Astrocyte (in vitro differentiated cells and primary cell): Measurements from ENCODE around the gene ACVR1. TPM values are rescaled to one million over a fixed set of nuclear protein-coding genes. Genes with fewer than 3 reads are reported as not detected.
"Not testable (repeated sequence)": the region's sequence is repeated elsewhere in the genome, so short reads cannot be mapped to it uniquely, and the experiment has no call there.

Source experiments
- DNase-seq: peaks from one replicate; pipeline ENCODE4 v3.0.0-alpha.2; 2010; ENCODE audit warnings: low read depth
- FAIRE-seq: peaks from 2 replicates; lab custom pipeline; 2011; peaks lifted over from hg19 to GRCh38; lab: Jason Lieb, UNC
- H2AFZ ChIP-seq: 2 replicates; pipeline ENCODE4 v1.6.0; 2012; ENCODE audit warnings: low read depth, low read length, inconsistent platforms
- H3K27ac ChIP-seq: 2 replicates; pipeline ENCODE4 v1.5.1; 2011; ENCODE audit warnings: low read depth, low read length, inconsistent platforms
- H3K27me3 ChIP-seq: 2 replicates; pipeline ENCODE4 v1.6.0; 2011; ENCODE audit warnings: low read length, inconsistent platforms; ENCODE audit not compliant: insufficient read depth
- H3K36me3 ChIP-seq: 2 replicates; pipeline ENCODE4 v1.5.1; 2011; ENCODE audit warnings: low read length, inconsistent platforms; ENCODE audit not compliant: insufficient read depth
- H3K4me1 ChIP-seq: 2 replicates; pipeline ENCODE4 v1.5.1; 2011; ENCODE audit warnings: low read length, inconsistent platforms; ENCODE audit not compliant: insufficient read depth
- H3K4me2 ChIP-seq: 2 replicates; pipeline ENCODE4 v1.6.0; 2012; ENCODE audit warnings: low read length, inconsistent platforms
- H3K4me3 ChIP-seq: 2 replicates; pipeline ENCODE4 v1.5.1; 2011; ENCODE audit warnings: low read depth, mild to moderate bottlenecking, low read length, inconsistent platforms; ENCODE audit not compliant: insufficient read depth
- H3K79me2 ChIP-seq: 2 replicates; pipeline ENCODE4 v1.6.0; 2012; ENCODE audit warnings: mild to moderate bottlenecking, low read length, inconsistent platforms; ENCODE audit not compliant: insufficient read depth
- H3K9ac ChIP-seq: 2 replicates; pipeline ENCODE4 v1.6.0; 2012; ENCODE audit warnings: mild to moderate bottlenecking, low read length, inconsistent platforms
- H3K9me3 ChIP-seq: 2 replicates; pipeline ENCODE4 v1.5.1; 2012; ENCODE audit warnings: low read depth, mild to moderate bottlenecking, low read length, inconsistent platforms; ENCODE audit not compliant: insufficient read depth
- H4K20me1 ChIP-seq: 2 replicates; pipeline ENCODE4 v1.6.0; 2012; ENCODE audit warnings: low read length, inconsistent platforms; ENCODE audit not compliant: insufficient read depth
- H3K27ac Mint-ChIP-seq: one replicate; pipeline ENCODE4 v1.8.0; 2021; ENCODE audit warnings: mild to moderate bottlenecking, mixed read lengths; ENCODE audit not compliant: unreplicated experiment
- H3K27me3 Mint-ChIP-seq: one replicate; pipeline ENCODE4 v1.8.0; 2021; ENCODE audit warnings: low read depth, mixed read lengths; ENCODE audit not compliant: unreplicated experiment
- H3K36me3 Mint-ChIP-seq: one replicate; pipeline ENCODE4 v1.8.0; 2021; ENCODE audit warnings: low read depth, mixed read lengths; ENCODE audit not compliant: unreplicated experiment
- H3K4me1 Mint-ChIP-seq: one replicate; pipeline ENCODE4 v1.8.0; 2021; ENCODE audit warnings: low read depth, mixed read lengths; ENCODE audit not compliant: unreplicated experiment
- H3K4me3 Mint-ChIP-seq: one replicate; pipeline ENCODE4 v1.8.0; 2021; ENCODE audit warnings: mild to moderate bottlenecking, moderate library complexity, mixed read lengths; ENCODE audit not compliant: unreplicated experiment
- H3K9me3 Mint-ChIP-seq: one replicate; pipeline ENCODE4 v1.8.0; 2021; ENCODE audit warnings: mild to moderate bottlenecking, mixed read lengths; ENCODE audit not compliant: unreplicated experiment
- CTCF ChIP-seq: IDR thresholded peaks from 2 replicates; pipeline ENCODE4 v1.5.1; 2011; ENCODE audit warnings: low read depth, mild to moderate bottlenecking, inconsistent platforms, low read length, moderate library complexity; ENCODE audit not compliant: insufficient read depth
- EZH2 ChIP-seq: IDR thresholded peaks from 2 replicates; pipeline ENCODE4 v1.6.1; 2012; ENCODE audit warnings: mild to moderate bottlenecking, low read length, inconsistent platforms; ENCODE audit not compliant: insufficient read depth
- total RNA-seq: library from RNA; stranded (reverse); gene quantifications from 2 replicates; pipeline ENCODE4 v1.2.1, GENCODE V29; 2021

ACVR1 gene
- total RNA-seq, 1 donor from 2014 or later: 45.9 TPM

GRCh38 chr2:157722580-157723234 lies 153.4 kb downstream of the ACVR1 start:
- Mint-ChIP-seq H3K9me3 (peaks cover 7% of the 10 kb centered on the region), H3K36me3 (peaks cover 27% of the 10 kb centered on the region)
- no peak for TF ChIP-seq CTCF
- TF ChIP-seq EZH2: no peak

GRCh38 chr2:157720504-157720903 lies 155.6 kb downstream of the ACVR1 start:
- no peak for FAIRE-seq
- H3K4me1 Mint-ChIP-seq: peaks cover under 1% of the 10 kb centered on the region
- no peaks in the 10 kb centered on the region for H3K4me1 ChIP-seq

More at GRCh38 chr2:157722580-157723234, 153.4 kb downstream of the ACVR1 start:
- Histone ChIP-seq H3K4me3 (no peak overlapping the region), H3K27me3 (no peaks in the 10 kb centered on the region), H3K36me3 (peaks cover 10% of the 10 kb centered on the region), H2AFZ (no peak overlapping the region), H3K9ac (no peak overlapping the region), H3K9me3 (no peaks in the 10 kb centered on the region), H3K4me2 (no peak overlapping the region), H3K27ac (no peak overlapping the region), H3K4me1 (no peaks in the 10 kb centered on the region), H3K79me2 (no peaks in the 10 kb centered on the region), H4K20me1 (no peaks in the 10 kb centered on the region)
- Mint-ChIP-seq H3K27ac (no peak overlapping the region), H3K4me1 (peaks cover 20% of the 10 kb centered on the region), H3K27me3 (no peaks in the 10 kb centered on the region), H3K4me3 (no peak overlapping the region)
- FAIRE-seq: peak; percentile 9
- peak; percentile 13 for DNase-seq

GRCh38 chr2:157704653-157705052 lies 171.5 kb downstream of the ACVR1 start:
- DNase-seq, H3K9ac ChIP-seq, FAIRE-seq, H3K4me1 ChIP-seq, H2AFZ ChIP-seq, H3K27me3 Mint-ChIP-seq, H3K9me3 ChIP-seq, H3K79me2 ChIP-seq, H3K27ac ChIP-seq, H3K27me3 ChIP-seq, H3K4me3 Mint-ChIP-seq, H3K4me2 ChIP-seq, H3K4me1 Mint-ChIP-seq, H3K4me3 ChIP-seq, H3K36me3 ChIP-seq, H4K20me1 ChIP-seq: not testable (repeated sequence)
- peaks cover 29% of the 10 kb centered on the region for H3K36me3 Mint-ChIP-seq
- peak overlapping the region; percentile 50 for H3K27ac Mint-ChIP-seq
- H3K9me3 Mint-ChIP-seq: peaks cover 17% of the 10 kb centered on the region

More at GRCh38 chr2:157720504-157720903, 155.6 kb downstream of the ACVR1 start:
- peaks cover 10% of the 10 kb centered on the region for H3K36me3 ChIP-seq
- no peak overlapping the region for H2AFZ ChIP-seq
- Mint-ChIP-seq H3K27ac (no peak overlapping the region), H3K36me3 (peaks cover 36% of the 10 kb centered on the region), H3K4me3 (no peak overlapping the region), H3K27me3 (no peaks in the 10 kb centered on the region), H3K9me3 (peaks cover 7% of the 10 kb centered on the region)
- no peak overlapping the region for H3K4me3 ChIP-seq
- no peak for DNase-seq
- H4K20me1 ChIP-seq: no peaks in the 10 kb centered on the region
- H3K27ac ChIP-seq: no peak overlapping the region
- TF ChIP-seq EZH2 (no peak), CTCF (no peak)
- no peaks in the 10 kb centered on the region for H3K79me2 ChIP-seq
- H3K27me3 ChIP-seq: no peaks in the 10 kb centered on the region
- H3K9ac ChIP-seq: no peak overlapping the region
- no peak overlapping the region for H3K4me2 ChIP-seq
- no peaks in the 10 kb centered on the region for H3K9me3 ChIP-seq

GRCh38 chr2:157704148-157704547 lies 172.0 kb downstream of the ACVR1 start:
- not testable (repeated sequence) for H3K4me3 Mint-ChIP-seq, H3K4me2 ChIP-seq, H3K79me2 ChIP-seq, H3K4me3 ChIP-seq, FAIRE-seq, H3K4me1 Mint-ChIP-seq, H2AFZ ChIP-seq, H4K20me1 ChIP-seq, H3K4me1 ChIP-seq, H3K9ac ChIP-seq, H3K9me3 ChIP-seq, H3K27me3 Mint-ChIP-seq, DNase-seq, H3K27ac ChIP-seq, H3K36me3 ChIP-seq, H3K27me3 ChIP-seq
- Mint-ChIP-seq H3K36me3 (peaks cover 26% of the 10 kb centered on the region), H3K27ac (peak overlapping the region; percentile 50), H3K9me3 (peaks cover 16% of the 10 kb centered on the region)
